K562 (cell line): ENCODE measurements around the gene ALK. TPM values are rescaled to one million over a fixed set of nuclear protein-coding genes. Genes with fewer than 3 reads are reported as not detected.

ENCODE experiments used
- ATAC-seq: fragments of 200-7000 bp; cut with Tn5 transposase; 3 replicates; pipeline ENCODE4 v1.9.1; 2020; ENCODE audit warnings: moderate library complexity
- BruUV-seq: library from RNA; stranded (reverse); fragments of 400-500 nt; replicated peaks from 2 replicates; lab custom pipeline; 2021; lab: Mats Ljungman, UMichigan
- CTCF ChIA-PET: fragments of 300-600 bp; formaldehyde crosslinking; extraction: SDS; loops from one replicate; lab custom pipeline; 2021; ENCODE audit warnings: low intra/inter-chr PET ratio; lab: Yijun Ruan, JAX
- POLR2A ChIA-PET: fragments of 300-600, 350-650 bp; sonication (Branson Sonifier 250); formaldehyde crosslinking; extraction: SDS; loops from one replicate; lab custom pipeline; 2021; ENCODE audit warnings: antibody characterized with exemption, inconsistent platforms; lab: Yijun Ruan, JAX
- DNase-seq, 4 experiments: peaks; one replicate each; pipeline versions ENCODE4 v3.0.0 to v3.0.0-alpha.2; 2011 to 2018; ENCODE audit warnings: low spot score in 3 of 4, mixed read lengths in 3 of 4; ENCODE audit errors: extremely low read depth in 1 of 4
- FAIRE-seq: peaks from 2 replicates; lab custom pipeline; 2011; peaks lifted over from hg19 to GRCh38; lab: Jason Lieb, UNC
- H2AFZ ChIP-seq: 2 replicates; pipeline ENCODE4 v1.6.0; 2011; ENCODE audit warnings: low read depth, low read length, control low read depth, inconsistent platforms
- H3K27ac ChIP-seq: fragments of 200-600 bp; 3 replicates; pipeline ENCODE4 v1.8.0; 2011; ENCODE audit warnings: low read depth, mild to moderate bottlenecking, control low read depth, inconsistent platforms, low read length, moderate library complexity, mixed read lengths; ENCODE audit errors: extremely low read depth
- H3K27me3 ChIP-seq, 2 experiments: fragments of 300-600 bp in 1 of 2; 2 replicates in 1 of 2; 3 replicates in 1 of 2; pipeline versions ENCODE4 v1.6.0 to v1.8.0; 2011; ENCODE audit warnings: inconsistent platforms in 2 of 2, low read length in 2 of 2, mild to moderate bottlenecking in 1 of 2, mixed read lengths in 1 of 2, moderate library complexity in 1 of 2; ENCODE audit not compliant: control insufficient read depth in 2 of 2, insufficient read depth in 2 of 2
- H3K36me3 ChIP-seq: fragments of 300-600 bp; 3 replicates; pipeline ENCODE4 v1.8.0; 2011; ENCODE audit warnings: mild to moderate bottlenecking, low read length, inconsistent platforms; ENCODE audit not compliant: control insufficient read depth, insufficient read depth
- H3K4me1 ChIP-seq, 2 experiments: fragments of 200-600 bp in 1 of 2; replicated peaks in 1 of 2; 2 replicates in 1 of 2; 3 replicates in 1 of 2; pipeline versions ENCODE4 v1.5.1 to v1.8.0; 2011; ENCODE audit warnings: inconsistent platforms in 2 of 2, low read length in 2 of 2, mild to moderate bottlenecking in 1 of 2, mixed read lengths in 1 of 2, moderate library complexity in 1 of 2; ENCODE audit not compliant: control insufficient read depth in 2 of 2, insufficient read depth in 2 of 2
- H3K4me2 ChIP-seq: 2 replicates; pipeline ENCODE4 v1.6.1; 2011; ENCODE audit warnings: low read length, control low read depth, inconsistent platforms, mixed read lengths; ENCODE audit not compliant: insufficient read depth
- H3K4me3 ChIP-seq: fragments of 200-600 bp; sonication (generic), shearing (Covaris generic); 2 replicates; pipeline ENCODE4 v1.5.1; 2016; ENCODE audit warnings: control low read depth, inconsistent platforms
- H3K79me2 ChIP-seq: fragments of 200-600 bp; 3 replicates; pipeline ENCODE4 v1.8.0; 2011; ENCODE audit warnings: low read length, inconsistent platforms; ENCODE audit not compliant: control insufficient read depth, insufficient read depth
- H3K9ac ChIP-seq, 2 experiments: 2 replicates each; pipeline versions ENCODE4 v1.6.0 to v1.6.1; 2011; ENCODE audit warnings: low read depth in 2 of 2, low read length in 2 of 2, control low read depth in 1 of 2, inconsistent platforms in 1 of 2, mild to moderate bottlenecking in 1 of 2, mixed read lengths in 1 of 2; ENCODE audit not compliant: insufficient read depth in 1 of 2
- H3K9me1 ChIP-seq: one replicate; pipeline ENCODE4 v1.6.0; 2011; ENCODE audit warnings: inconsistent platforms, mild to moderate bottlenecking, low read length, moderate library complexity; ENCODE audit not compliant: control insufficient read depth, insufficient read depth
- H3K9me3 ChIP-seq: replicated peaks from 2 replicates; pipeline ENCODE4 v1.5.1; 2011; ENCODE audit warnings: low read depth, low read length, inconsistent platforms; ENCODE audit not compliant: control insufficient read depth, insufficient read depth
- H4K20me1 ChIP-seq: replicated peaks from 2 replicates; pipeline ENCODE4 v1.6.1; 2011; ENCODE audit warnings: low read length, inconsistent platforms, mixed read lengths; ENCODE audit not compliant: control insufficient read depth, insufficient read depth
- BRCA1 ChIP-seq, 2 experiments: fragments of 450-650 bp in 1 of 2; sonication (generic) in 1 of 2; formaldehyde crosslinking in 1 of 2; IDR thresholded peaks; 2 replicates each; pipeline versions ENCODE4 v1.5.0 to v1.6.1; 2017 to 2020; ENCODE audit warnings: mild to moderate bottlenecking in 1 of 2, missing genetic modification reagents in 1 of 2
- PTRF ChIP-seq: fragments of 450-650 bp; IDR thresholded peaks from 2 replicates; pipeline ENCODE4 v1.6.1; 2016; ENCODE audit warnings: mild to moderate bottlenecking, missing genetic modification characterization, missing compliant biosample characterization
- RUNX1 ChIP-seq: sonication (generic); IDR thresholded peaks from 2 replicates; pipeline ENCODE4 v1.6.1; 2016; ENCODE audit warnings: antibody characterized with exemption, low read depth
- TBP ChIP-seq: optimal IDR thresholded peaks from 2 replicates; pipeline ENCODE3; 2011; ENCODE audit warnings: low read depth, low read length, improper control_type of control experiment
- ZKSCAN3 ChIP-seq: fragments of 250-450 bp; sonication (Bioruptor Pico); IDR thresholded peaks from 2 replicates; pipeline ENCODE4 v1.4.0; 2020
- WGBS: fragments of 100-300 bp; shearing (Covaris generic); methylation state at CpG from one replicate; pipeline ENCODE4 v1.1.6; 2016; ENCODE audit warnings: low coverage, mixed read lengths; ENCODE audit not compliant: insufficient coverage; ENCODE audit errors: missing lambda C conversion rate; 5-methylcytosine and 5-hydroxymethylcytosine counted together
- in situ Hi-C: fragments of 300-500 bp; cut with MboI; formaldehyde crosslinking; loops from 4 replicates; pipeline ENCODE4 v1.15.0; 2018; ENCODE audit warnings: inconsistent platforms, mixed read lengths
- intact Hi-C: fragments of 100-400 bp; cut with micrococcal nuclease; formaldehyde crosslinking; loops from 2 replicates; pipeline ENCODE4 v1.14.2; 2022
- polyA plus RNA-seq, 8 experiments: library from polyadenylated mRNA; depleted of rRNA in 4 of 8; stranded (reverse) in 5 of 8; unstranded in 3 of 8; fragments of >200 nt; fragmentation: Nextera tagmentation in 2 of 8; fragmentation: Illumina TruSeq in 1 of 8; extraction: Ambion mirVana in 2 of 8; extraction: Trizol in 1 of 8; gene quantifications; 2 replicates each; pipeline versions ENCODE4 v1.2.1 to v1.2.3, GENCODE V29; 2011 to 2014; ENCODE audit warnings: inconsistent platforms in 1 of 8, missing spikeins in 1 of 8
- total RNA-seq, 7 experiments: library from RNA; depleted of rRNA in 6 of 7; stranded (reverse); fragments of >200 nt in 6 of 7; fragmentation: Illumina TruSeq in 2 of 7; extraction: Trizol in 2 of 7; gene quantifications; 2 replicates each; pipeline versions ENCODE4 v1.2.1 to v1.2.3, GENCODE V29; 2011 to 2021; ENCODE audit warnings: low replicate concordance in 1 of 7

The ALK gene
- total and polyA plus RNA-seq, 9 of the 15 experiments (the other 6 are each of a cell fraction or from before 2014, with no cell fraction given), result not detected

DNA sequence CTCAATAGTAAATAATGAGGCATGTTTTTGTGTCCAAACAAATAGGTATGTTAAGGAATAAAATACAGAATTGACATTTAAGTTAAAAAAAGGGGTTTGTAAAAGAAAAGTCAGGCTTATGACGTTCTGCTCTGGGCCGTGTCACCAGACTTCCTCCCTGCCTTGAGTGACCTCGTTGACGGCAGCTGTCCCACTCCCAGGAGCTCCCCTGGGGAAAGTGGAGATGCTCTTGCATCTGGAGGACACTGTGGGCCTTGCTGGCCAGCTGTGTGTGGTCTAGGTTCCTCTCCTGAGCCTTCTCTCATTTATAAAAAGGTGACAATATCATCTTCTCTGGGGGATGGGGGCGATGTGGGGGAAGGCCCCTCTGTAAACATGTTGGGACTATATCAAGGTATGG, 609.9 kb downstream of the ALK start (continued):
- TF ChIP-seq BRCA1 (IDR thresholded peaks at IDR 0.05), result no peak
- no peak for TF ChIP-seq BRCA1 (CRISPR knock-in tag; IDR thresholded peaks at IDR 0.05)
- TF ChIP-seq TBP, result no peak

DNA sequence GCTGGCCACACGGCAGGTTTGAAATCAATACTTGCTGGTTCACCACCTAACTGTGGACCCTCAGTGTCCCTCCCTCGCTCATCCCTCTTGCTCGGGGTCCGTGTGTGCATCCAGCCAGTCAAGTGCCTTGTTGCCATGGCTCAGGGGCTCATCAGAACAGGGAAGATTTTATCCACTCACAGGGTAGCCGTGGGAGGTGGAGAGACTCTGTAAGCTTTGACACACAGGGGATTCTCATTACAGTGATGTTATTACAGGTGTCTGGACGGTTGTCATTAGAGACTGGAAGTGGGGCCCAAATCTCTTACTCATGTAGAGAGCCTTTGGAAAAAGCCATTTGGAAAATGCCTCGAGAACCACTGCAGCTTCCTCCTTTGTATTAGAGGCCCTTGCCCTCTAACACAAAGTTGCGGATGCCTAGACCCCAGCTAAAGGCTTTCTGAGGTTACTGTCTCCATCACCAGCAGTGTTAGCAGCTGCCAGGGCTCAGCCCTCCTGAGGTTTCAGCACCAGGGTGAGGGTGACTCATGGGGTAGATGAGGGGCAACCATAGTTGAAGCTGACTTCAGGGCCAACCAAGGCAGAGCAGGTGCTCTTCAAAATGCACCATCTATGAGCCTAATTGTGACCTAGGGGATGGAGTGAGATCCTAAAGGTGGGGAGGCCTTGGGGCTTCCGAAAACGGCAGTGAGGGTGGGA, 610.6 kb downstream of the ALK start:
- Histone ChIP-seq H2AFZ (no peak overlapping the region), H3K4me1 (no peaks in the 10 kb centered on the region; a peak in 1 of 5 replicates), H3K9ac (no peak overlapping the region), H3K27ac (no peak overlapping the region), H3K4me2 (no peak overlapping the region), H3K9me1 (no peaks in the 10 kb centered on the region), H3K4me3 (no peak overlapping the region), H3K36me3 (no peaks in the 10 kb centered on the region), H4K20me1 (peaks cover 5% of the 10 kb centered on the region; the same call in 1 of the 2 replicates), H3K27me3 (peaks cover 0 to 18% of the 10 kb centered on the region in 2 experiments; a peak in 3 of 5 replicates), H3K9me3 (no peaks in the 10 kb centered on the region), H3K79me2 (no peaks in the 10 kb centered on the region)
- 1% methylated on average over 10 of the region's 10 CpGs for WGBS
- no peak for FAIRE-seq
- no peak for DNase-seq
- CTCF ChIA-PET, result no interaction called here
- ATAC-seq, result no peak
- BruUV-seq, result no TSS peak
- in situ Hi-C loops, result no loop called here
- POLR2A ChIA-PET, result interaction anchor here (0.6 to 0.7 kb wide), 2 partner anchors 68 to 87 kb away, joined by 3 read pairs; no protein-coding TSS in a partner anchor
- TF ChIP-seq RUNX1, result no peak
- no peak for TF ChIP-seq PTRF (tag)
- TF ChIP-seq ZKSCAN3 (CRISPR knock-in tag), result no peak
- TF ChIP-seq, all 486 proteins: peak for 0
- intact Hi-C loops, result no loop called here
